A673 (cell line): ENCODE measurements around the gene KPNA6. TPM values are rescaled to one million over a fixed set of nuclear protein-coding genes. Genes with fewer than 3 reads are reported as not detected.

ENCODE experiments used
- BruUV-seq: library from RNA; stranded (reverse); fragments of 400-500 nt; replicated peaks from 2 replicates; lab custom pipeline; 2021; lab: Mats Ljungman, UMichigan
- CTCF ChIA-PET: fragments of 300-600 bp; sonication (Branson Sonifier 250); formaldehyde crosslinking; loops from one replicate; lab custom pipeline; 2022; ENCODE audit warnings: antibody characterized with exemption; lab: Charles Lee
- POLR2A ChIA-PET: fragments of 300-600 bp; sonication (Branson Sonifier 250); formaldehyde crosslinking; loops from one replicate; lab custom pipeline; 2022; ENCODE audit warnings: antibody characterized with exemption; ENCODE audit not compliant: low non-redundant PET; lab: Charles Lee
- DNase-seq: peaks from one replicate; pipeline ENCODE4 v3.0.0-alpha.2; 2015; ENCODE audit warnings: low spot score
- H3K27ac ChIP-seq: fragments of 200-600 bp; sonication (generic); 2 replicates; pipeline ENCODE4 v1.5.1; 2016; ENCODE audit warnings: mixed run types, low read depth, mild to moderate bottlenecking, mixed read lengths, antibody characterized with exemption, low read length; ENCODE audit not compliant: poor library complexity, severe bottlenecking
- H3K27me3 ChIP-seq: fragments of 200-600 bp; sonication (generic); replicated peaks from 2 replicates; pipeline ENCODE4 v1.6.1; 2017; ENCODE audit warnings: mixed run types, low read depth, mild to moderate bottlenecking, mixed read lengths, antibody characterized with exemption, low read length; ENCODE audit not compliant: insufficient read depth, poor library complexity
- H3K36me3 ChIP-seq: fragments of 200-600 bp; sonication (generic); 2 replicates; pipeline ENCODE4 v1.6.1; 2016; ENCODE audit warnings: mixed run types, mild to moderate bottlenecking, mixed read lengths, antibody characterized with exemption, low read length; ENCODE audit not compliant: insufficient read depth, poor library complexity, severe bottlenecking
- H3K4me1 ChIP-seq: fragments of 200-600 bp; sonication (generic); 2 replicates; pipeline ENCODE4 v1.6.1; 2017; ENCODE audit warnings: mixed run types, mild to moderate bottlenecking, mixed read lengths, antibody characterized with exemption, low read length; ENCODE audit not compliant: insufficient read depth, poor library complexity, severe bottlenecking
- H3K4me3 ChIP-seq: fragments of 200-600 bp; sonication (generic); 2 replicates; pipeline ENCODE4 v1.5.1; 2016; ENCODE audit warnings: low read depth, mixed run types, mild to moderate bottlenecking, mixed read lengths, low read length; ENCODE audit not compliant: poor library complexity, severe bottlenecking
- H3K9me3 ChIP-seq: fragments of 200-600 bp; sonication (generic); 2 replicates; pipeline ENCODE4 v1.6.1; 2016; ENCODE audit warnings: mixed run types, low read depth, mild to moderate bottlenecking, mixed read lengths, antibody characterized with exemption, low read length; ENCODE audit not compliant: poor library complexity, severe bottlenecking
- EZH2 ChIP-seq: fragments of 200-600 bp; sonication (generic); IDR thresholded peaks from 2 replicates; pipeline ENCODE4 v1.6.1; 2017; ENCODE audit warnings: borderline replicate concordance, low read depth, mild to moderate bottlenecking, mixed read lengths, antibody characterized with exemption, low read length; ENCODE audit not compliant: poor library complexity, severe bottlenecking
- intact Hi-C: fragments of 100-400 bp; cut with micrococcal nuclease; formaldehyde crosslinking; loops from one replicate; pipeline ENCODE4 v1.10.0; 2022; ENCODE audit not compliant: unreplicated experiment
- total RNA-seq: library from RNA; stranded (reverse); gene quantifications from 2 replicates; pipeline ENCODE4 v1.2.3, GENCODE V29; 2021
- TF ChIP-seq, protein P1 (sequence below): fragments of 300-800, 200-600 bp; sonication (generic); conservative IDR thresholded peaks from 2 replicates; pipeline ENCODE4 v1.5.1; 2017; ENCODE audit warnings: low read depth, mild to moderate bottlenecking, antibody characterized with exemption, low read length, moderate library complexity, mixed read lengths

Gene KPNA6
- total RNA-seq, 1 experiment from 2014 or later, result 96.8 TPM

DNA sequence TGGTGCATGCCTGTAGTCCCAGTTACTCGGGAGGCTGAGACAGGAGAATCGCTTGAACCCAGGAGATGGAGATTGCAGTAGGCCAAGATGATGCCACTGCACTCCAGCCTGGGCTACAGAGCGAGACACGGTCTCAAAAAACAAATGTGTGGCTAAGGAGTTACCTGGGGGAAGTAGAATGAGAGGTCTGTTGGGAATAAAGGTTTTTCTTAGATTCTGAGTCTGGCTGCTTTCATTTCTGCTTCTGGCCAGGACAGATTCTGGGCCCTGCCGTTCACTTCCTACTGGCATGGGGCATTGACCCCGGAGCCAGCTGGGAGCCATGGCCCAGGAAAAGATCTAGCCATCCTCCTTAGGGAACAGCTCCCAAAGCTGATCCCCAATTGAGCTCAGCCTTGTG lies 100.6 kb downstream of the KPNA6 start:
- intact Hi-C loops, result no loop called here
- TF ChIP-seq, protein P1, sequence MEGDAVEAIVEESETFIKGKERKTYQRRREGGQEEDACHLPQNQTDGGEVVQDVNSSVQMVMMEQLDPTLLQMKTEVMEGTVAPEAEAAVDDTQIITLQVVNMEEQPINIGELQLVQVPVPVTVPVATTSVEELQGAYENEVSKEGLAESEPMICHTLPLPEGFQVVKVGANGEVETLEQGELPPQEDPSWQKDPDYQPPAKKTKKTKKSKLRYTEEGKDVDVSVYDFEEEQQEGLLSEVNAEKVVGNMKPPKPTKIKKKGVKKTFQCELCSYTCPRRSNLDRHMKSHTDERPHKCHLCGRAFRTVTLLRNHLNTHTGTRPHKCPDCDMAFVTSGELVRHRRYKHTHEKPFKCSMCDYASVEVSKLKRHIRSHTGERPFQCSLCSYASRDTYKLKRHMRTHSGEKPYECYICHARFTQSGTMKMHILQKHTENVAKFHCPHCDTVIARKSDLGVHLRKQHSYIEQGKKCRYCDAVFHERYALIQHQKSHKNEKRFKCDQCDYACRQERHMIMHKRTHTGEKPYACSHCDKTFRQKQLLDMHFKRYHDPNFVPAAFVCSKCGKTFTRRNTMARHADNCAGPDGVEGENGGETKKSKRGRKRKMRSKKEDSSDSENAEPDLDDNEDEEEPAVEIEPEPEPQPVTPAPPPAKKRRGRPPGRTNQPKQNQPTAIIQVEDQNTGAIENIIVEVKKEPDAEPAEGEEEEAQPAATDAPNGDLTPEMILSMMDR, result no peak
- TF ChIP-seq EZH2, result no peak
- Histone ChIP-seq H3K4me3 (no peak overlapping the region), H3K4me1 (no peaks in the 10 kb centered on the region), H3K27ac (no peak overlapping the region), H3K27me3 (no peaks in the 10 kb centered on the region), H3K36me3 (peaks cover 7% of the 10 kb centered on the region), H3K9me3 (no peaks in the 10 kb centered on the region)
- no peak for DNase-seq
- ChIA-PET CTCF (interaction anchor here (0.5 kb wide), 1 partner anchor 167 kb away, joined by 9 read pairs; no protein-coding TSS in a partner anchor), POLR2A (no interaction called here)
- no TSS peak for BruUV-seq

DNA sequence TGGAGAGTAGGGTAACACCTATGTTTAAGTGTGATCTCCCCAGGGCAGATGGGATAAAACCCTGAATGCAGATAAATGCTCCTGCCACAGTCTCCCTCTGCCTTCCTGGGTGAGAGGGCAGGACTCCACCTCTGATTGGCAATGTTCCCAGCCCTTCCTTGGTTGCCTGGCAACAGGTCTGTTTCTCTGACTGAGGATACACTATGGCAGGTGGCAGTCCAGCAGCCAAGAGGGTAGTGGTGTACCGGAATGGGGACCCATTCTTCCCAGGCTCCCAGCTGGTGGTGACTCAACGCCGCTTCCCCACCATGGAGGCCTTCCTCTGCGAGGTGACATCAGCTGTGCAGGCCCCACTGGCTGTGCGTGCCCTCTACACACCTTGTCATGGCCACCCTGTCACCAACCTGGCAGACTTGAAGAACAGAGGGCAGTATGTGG lies 101.1 kb downstream of the KPNA6 start, which contains the start of gene DCDC2B:
DCDC2B (plus strand) TSS at position 199 of the 438 bp plus-strand sequence; CDS start at position 204, 5 bp downstream.
- ChIA-PET POLR2A (no interaction called here), CTCF (no interaction called here)
- Histone ChIP-seq H3K4me3 (no peak within 1 kb of the TSS), H3K27me3 (no peaks in the 10 kb centered on the region), H3K27ac (no peak within 1 kb of the TSS), H3K4me1 (no peaks in the 10 kb centered on the region), H3K9me3 (no peaks in the 10 kb centered on the region), H3K36me3 (peaks cover 7% of the 10 kb centered on the region)
- intact Hi-C loops, result no loop called here
- no TSS peak for BruUV-seq
- peak; percentile 46 for DNase-seq
- TF ChIP-seq EZH2, result no peak
- TF ChIP-seq, protein P1, result no peak

DNA sequence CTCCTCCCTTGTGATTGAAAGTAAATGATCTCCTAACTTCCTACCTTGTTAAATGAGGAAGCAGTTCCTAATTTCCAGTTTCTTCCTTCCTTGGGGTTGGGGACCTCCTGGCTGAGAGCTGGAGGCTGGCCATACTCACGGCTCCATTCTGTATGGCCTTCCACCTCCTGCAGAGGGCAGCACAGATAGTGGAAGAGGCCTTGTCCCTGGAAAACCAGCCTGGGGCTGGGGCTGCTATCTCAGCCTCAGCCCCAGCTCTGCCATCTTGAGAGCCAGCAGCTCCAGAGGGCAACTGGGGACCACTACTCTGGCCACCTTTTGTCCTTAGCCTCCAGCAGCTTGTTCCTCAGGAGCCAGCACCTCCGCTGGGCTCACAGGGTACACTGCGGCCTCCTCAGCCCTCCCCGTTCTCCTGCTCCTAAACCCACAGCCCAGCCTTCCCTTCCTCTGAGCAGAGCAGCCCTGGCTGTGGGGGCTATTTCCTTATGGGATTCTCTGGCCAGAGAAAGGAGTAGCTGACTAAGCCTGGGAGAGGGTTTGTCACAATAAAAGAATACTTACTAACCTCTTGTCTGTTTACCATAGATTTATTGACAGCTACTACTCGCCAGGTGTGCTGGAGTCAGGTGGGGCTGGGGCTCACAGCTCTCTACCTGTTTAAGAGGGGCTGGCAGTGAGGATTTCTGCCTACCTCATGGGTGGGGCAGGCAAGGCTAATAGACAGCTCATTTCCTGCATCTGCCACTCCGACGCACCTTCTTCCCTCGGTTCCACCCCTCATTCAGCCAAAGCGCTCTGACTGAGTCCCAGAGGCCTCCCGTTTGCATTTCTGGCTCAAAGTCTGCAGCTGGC lies 108.0 kb downstream of the KPNA6 start:
- CTCF ChIA-PET, result interaction anchor here (0.7 to 1.3 kb wide), 4 partner anchors 15 to 1735 kb away, joined by 4 read pairs; partner anchors contain the start of gene CCDC28B
- Histone ChIP-seq H3K27me3 (no peaks in the 10 kb centered on the region), H3K27ac (no peak overlapping the region), H3K4me1 (peaks cover 5% of the 10 kb centered on the region), H3K36me3 (peaks cover 8% of the 10 kb centered on the region), H3K9me3 (no peaks in the 10 kb centered on the region), H3K4me3 (no peak overlapping the region)
- no TSS peak for BruUV-seq
- POLR2A ChIA-PET, result no interaction called here
- peak; percentile 76 for DNase-seq
- intact Hi-C loops, result loop anchor here (5.0 kb wide), 1 partner anchor 196 kb away; no protein-coding TSS in a partner anchor
- no peak for TF ChIP-seq EZH2
- TF ChIP-seq, protein P1, result peak; percentile 85
